Adrenal gland (tissue), 5 donors: ENCODE data around the gene CDK14.

Experiments
- POLR2A ChIP-seq, 2 donors: fragments of 450-650 bp; IDR thresholded peaks; one replicate each; pipeline ENCODE4 v1.6.1; 2017; ENCODE audit warnings: antibody characterized with exemption in 2 of 2, mild to moderate bottlenecking in 2 of 2, moderate library complexity in 1 of 2
- TF ChIP-seq, protein P1 (sequence below), 6 experiments: fragments of 450-650 bp in 4 of 6; fragments of 200-600 bp in 2 of 6; sonication (generic) in 1 of 6; IDR thresholded peaks; 1 replicate in 5 of 6; 2 replicates in 1 of 6; pipeline versions ENCODE4 v1.5.1 to v1.8.0; 2016 to 2021; ENCODE audit warnings: antibody characterized with exemption in 6 of 6, mild to moderate bottlenecking in 2 of 6, moderate library complexity in 1 of 6
- donor health status: DM: no; HTN: no; CAD: no.

GRCh38 chr7:91182819-91183764 is 587.0 kb downstream of the CDK14 start:
- TF ChIP-seq, protein P1, sequence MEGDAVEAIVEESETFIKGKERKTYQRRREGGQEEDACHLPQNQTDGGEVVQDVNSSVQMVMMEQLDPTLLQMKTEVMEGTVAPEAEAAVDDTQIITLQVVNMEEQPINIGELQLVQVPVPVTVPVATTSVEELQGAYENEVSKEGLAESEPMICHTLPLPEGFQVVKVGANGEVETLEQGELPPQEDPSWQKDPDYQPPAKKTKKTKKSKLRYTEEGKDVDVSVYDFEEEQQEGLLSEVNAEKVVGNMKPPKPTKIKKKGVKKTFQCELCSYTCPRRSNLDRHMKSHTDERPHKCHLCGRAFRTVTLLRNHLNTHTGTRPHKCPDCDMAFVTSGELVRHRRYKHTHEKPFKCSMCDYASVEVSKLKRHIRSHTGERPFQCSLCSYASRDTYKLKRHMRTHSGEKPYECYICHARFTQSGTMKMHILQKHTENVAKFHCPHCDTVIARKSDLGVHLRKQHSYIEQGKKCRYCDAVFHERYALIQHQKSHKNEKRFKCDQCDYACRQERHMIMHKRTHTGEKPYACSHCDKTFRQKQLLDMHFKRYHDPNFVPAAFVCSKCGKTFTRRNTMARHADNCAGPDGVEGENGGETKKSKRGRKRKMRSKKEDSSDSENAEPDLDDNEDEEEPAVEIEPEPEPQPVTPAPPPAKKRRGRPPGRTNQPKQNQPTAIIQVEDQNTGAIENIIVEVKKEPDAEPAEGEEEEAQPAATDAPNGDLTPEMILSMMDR (IDR thresholded peaks at IDR 0.05), result no peak
- no peak for TF ChIP-seq POLR2A (IDR thresholded peaks at IDR 0.05)
